RCC 7860 (cell line): Measurements from ENCODE around the gene BMP7.

ENCODE experiments used
- DNase-seq: peaks from one replicate; pipeline ENCODE4 v3.0.0-alpha.2; 2015; ENCODE audit warnings: low spot score
- FAIRE-seq: peaks from 2 replicates; lab custom pipeline; 2012; peaks lifted over from hg19 to GRCh38; lab: Jason Lieb, UNC

The BMP7 gene

DNA sequence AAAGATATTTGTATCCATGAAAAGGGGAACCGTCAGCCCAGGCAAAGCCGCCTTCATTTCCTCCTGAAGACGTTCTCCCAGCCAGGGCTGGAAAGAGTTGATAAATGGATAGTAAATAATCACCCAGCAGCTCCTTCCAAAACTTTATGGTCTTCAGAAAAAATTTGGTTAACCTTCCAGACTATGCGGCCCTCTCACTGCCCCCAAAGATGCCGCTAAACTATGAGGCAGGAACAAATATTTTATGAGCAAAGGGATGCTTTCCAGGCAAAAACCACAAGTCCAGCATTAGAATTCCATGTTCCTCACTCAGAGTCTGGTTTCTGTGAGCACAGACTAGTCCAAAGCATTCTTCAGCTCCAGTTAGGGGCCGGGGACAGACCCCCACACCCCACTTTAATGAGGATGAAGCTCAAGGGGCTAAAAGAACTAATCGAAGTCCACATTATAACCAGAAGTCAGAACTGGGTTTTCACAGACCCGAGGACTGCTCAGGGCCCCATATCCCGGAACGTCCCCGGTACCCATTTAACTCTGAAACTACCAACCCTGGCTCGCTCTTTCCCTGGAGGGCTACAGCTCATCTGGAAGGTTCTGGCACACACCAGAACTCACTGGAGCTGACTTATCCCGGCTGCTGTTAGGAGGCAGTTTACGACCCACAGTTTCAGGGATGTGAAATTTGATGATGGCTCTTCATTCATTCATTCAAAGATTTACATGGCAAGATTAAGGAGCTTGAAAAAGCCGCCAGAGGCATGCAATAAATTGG, 29.4 kb downstream of the BMP7 start:
- FAIRE-seq (no peak), DNase-seq (no peak)

GRCh38 chr20:57234556-57235251, 31.7 kb downstream of the BMP7 start:
- FAIRE-seq (no peak), DNase-seq (no peak)

GRCh38 chr20:57231951-57232428, 34.5 kb downstream of the BMP7 start:
- FAIRE-seq: no peak

GRCh38 chr20:57231161-57231560, 35.3 kb downstream of the BMP7 start:
- DNase-seq: no peak
- FAIRE-seq: no peak

More at GRCh38 chr20:57231951-57232428, 34.5 kb downstream of the BMP7 start:
- no peak for DNase-seq

DNA sequence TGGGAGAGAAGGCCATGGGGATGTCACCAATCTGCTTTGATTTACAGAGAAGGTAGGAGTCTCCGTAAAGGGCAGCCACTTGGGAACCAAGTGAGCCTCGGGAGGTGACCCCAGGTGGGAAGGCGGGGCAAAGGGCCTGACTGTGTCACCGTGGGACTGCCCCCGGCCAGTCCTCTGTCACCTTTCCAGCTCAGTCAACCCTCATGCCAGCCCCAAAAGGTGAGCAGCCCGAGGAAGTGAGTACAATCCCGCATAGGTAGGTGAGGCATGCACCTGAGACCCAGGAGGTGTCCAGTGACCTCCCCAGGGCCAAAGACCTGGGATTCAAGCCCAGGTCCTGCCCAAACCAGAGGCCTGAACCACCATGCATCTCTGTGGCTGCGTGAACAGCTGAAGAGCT, 36.2 kb downstream of the BMP7 start:
- FAIRE-seq (no peak), DNase-seq (no peak)

- FAIRE-seq: no peak
Measured at GRCh38 chr20:57229490-57229889, 37.0 kb downstream of the BMP7 start.

GRCh38 chr20:57225830-57226229, 40.6 kb downstream of the BMP7 start:
- FAIRE-seq (no peak), DNase-seq (no peak)

More at GRCh38 chr20:57229490-57229889, 37.0 kb downstream of the BMP7 start:
- no peak for DNase-seq

- DNase-seq: no peak
- no peak for FAIRE-seq
Measured at GRCh38 chr20:57225197-57225733, 41.2 kb downstream of the BMP7 start.

DNA sequence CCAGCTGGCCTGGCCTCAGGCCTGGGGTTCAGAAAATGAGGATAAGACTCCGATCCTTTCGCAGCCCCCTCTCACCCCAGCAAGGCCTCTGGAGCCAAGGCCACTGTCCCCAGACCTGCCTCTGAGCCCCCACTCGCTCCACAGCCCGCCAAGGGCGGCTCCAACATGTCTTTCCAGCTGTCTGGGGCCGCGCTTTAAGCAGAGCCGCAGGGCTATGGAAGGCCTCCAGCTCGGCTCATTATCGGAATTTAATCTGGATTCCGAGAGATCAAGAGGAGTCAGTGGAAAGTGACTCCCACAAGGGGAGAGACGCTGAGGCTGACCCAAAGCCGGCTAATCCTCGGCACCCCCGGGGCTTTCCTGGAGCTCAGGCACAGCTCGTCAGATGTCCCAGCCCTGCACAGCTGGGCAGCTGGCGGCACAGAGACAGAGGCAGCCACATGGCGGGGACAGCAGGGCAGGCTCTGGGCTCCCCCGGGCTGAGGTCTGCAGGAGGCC, 41.8 kb downstream of the BMP7 start:
- no peak for FAIRE-seq
- DNase-seq: no peak

- FAIRE-seq (no peak), DNase-seq (no peak)
Measured at GRCh38 chr20:57223648-57224489, 42.6 kb downstream of the BMP7 start.

GRCh38 chr20:57222631-57222950, 43.9 kb downstream of the BMP7 start:
- DNase-seq (no peak), FAIRE-seq (no peak)

DNA sequence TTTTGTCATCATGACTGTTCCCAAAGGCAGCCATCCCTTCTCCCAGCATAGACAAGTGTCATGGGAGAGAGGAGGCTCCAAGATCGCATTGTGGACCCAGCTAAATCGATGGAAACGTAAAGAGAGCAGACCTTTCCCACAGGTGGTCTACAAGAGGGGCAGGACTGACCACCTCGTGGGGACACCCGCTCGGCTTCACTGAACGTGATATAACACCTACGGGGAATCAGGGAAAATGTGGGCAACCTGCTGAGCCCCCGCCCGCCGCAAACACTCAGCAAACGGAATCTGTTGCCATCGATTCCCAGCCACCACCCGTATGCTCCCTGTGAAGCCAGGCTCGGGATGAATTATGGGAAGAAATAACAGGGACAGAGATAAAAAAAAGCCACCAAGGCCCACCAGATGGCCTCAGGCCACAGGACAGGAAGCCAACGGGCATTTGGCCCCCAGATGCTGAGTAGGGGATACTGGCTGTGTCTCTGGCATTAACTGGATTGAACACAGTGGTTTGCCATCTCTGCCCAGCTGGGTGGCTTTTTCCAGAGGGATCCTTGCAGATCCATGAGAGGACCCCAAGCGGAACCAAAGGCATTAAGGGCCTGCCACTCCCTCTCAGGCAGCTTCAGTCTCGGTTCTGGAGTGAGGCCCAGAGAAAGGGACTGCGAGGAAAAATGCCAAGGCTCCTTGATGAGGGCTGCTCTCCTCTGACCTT, 44.4 kb downstream of the BMP7 start:
- no peak for FAIRE-seq
- no peak for DNase-seq

DNA sequence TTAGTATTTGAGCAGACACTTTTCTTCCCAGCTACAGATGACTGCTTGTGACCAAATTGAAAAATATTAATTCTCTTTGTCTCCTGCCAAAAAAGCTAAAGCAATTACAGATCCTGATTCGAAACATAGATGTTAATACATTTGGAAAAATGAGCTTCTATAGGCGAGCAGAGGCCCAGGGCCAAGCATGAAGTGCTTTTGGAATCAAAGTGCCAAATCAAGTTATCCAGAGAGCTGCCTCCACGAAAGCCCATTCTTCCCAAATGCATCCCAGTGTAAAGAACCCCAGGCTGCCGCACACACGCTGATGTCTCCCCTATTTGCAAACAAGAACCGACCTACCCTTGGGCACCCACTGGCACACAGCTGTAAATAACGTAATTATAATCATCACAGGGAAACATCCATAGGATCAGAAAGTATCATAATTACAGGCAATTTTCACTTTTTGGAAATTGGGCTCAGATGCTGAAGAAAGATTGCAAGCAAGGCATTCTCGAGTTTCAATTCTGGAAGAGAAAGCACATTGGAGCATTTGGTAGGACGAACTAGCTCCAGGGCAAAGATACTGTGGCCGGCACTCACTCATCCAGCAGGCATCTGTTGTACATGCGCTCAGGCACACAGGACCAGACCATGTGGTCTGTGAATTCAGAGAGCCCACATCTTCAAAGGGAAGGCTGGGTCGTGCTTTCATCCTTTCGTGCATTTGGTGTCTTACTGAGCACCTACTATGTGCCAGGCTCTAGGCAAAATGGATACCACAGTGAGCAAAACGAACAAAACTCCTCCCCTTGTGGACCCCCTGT, 45.9 kb downstream of the BMP7 start:
- DNase-seq (no peak), FAIRE-seq (no peak)

GRCh38 chr20:57219071-57219677, 47.3 kb downstream of the BMP7 start:
- FAIRE-seq (no peak), DNase-seq (no peak)

DNA sequence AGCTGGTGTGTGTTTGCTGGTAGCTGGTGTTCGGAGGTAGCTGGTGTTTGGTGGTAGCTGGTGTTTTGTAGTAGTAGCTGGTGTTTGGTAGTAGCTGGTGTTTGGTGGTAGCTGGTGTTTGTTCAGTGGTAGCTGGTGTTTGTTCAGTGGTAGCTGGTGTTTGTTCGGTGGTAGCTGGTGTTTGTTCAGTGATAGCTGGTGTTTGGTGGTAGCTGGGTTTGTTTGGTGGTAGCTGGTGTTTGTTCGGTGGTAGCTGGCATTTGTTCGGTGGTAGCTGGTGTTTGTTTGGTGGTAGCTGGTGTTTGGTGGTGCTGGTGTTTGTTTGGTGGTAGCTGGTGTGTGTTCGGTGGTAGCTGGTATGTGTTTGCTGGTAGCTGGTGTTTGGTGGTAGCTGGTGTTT, 48.0 kb downstream of the BMP7 start:
- DNase-seq (no peak), FAIRE-seq (no peak)

DNA sequence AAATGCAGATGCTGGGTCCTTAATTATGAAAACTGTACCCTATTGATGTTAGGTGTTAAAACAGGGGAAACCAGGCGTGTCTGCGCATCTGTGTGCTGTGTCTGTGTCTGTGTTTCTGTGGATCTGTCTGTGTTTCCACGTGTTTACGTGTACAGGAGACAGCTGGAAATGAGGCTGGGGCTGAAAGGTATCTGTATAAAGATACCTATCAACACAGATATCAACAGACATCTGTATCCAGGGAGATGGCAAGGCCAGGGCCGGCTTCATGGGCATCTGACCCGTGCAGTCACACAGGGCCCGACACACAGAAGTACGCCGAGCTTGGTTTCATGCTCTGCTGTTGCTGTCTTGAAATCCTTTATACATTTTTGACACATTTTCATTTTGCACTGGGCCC, 48.6 kb downstream of the BMP7 start:
- FAIRE-seq (no peak), DNase-seq (no peak)

DNA sequence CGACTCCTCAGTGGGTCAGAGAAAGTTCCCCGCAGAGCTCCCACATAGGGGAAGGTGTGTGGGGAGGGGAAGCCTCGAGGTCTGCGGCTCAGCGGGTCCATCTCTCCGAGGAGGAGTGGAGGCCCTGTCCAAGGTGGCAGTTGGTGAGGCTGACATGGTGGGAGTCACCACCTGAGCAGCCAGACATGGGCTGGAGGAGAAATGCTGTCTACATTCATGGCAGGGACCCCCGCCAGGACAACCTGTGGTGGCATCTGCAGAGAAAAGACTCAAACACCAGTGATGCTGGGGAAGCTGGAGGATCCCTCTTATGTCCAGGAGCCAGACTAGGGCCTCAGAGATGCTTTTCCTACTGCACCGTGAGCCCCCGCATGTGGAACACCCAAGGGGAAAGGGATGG, 49.8 kb downstream of the BMP7 start:
- FAIRE-seq (no peak), DNase-seq (no peak)

- no peak for FAIRE-seq
Measured at GRCh38 chr20:57215826-57216471, 50.5 kb downstream of the BMP7 start.

GRCh38 chr20:57215426-57215825, 51.0 kb downstream of the BMP7 start:
- FAIRE-seq (no peak), DNase-seq (no peak)

More at GRCh38 chr20:57215826-57216471, 50.5 kb downstream of the BMP7 start:
- DNase-seq: no peak
